GM23338 (cell line): ENCODE data around the gene DRG2.

Source experiments
- EZH2 ChIP-seq: fragments of 200-600 bp; sonication (generic); IDR thresholded peaks from one replicate; pipeline ENCODE4 v1.8.0; 2017; ENCODE audit warnings: antibody characterized with exemption, mild to moderate bottlenecking, low read depth; ENCODE audit not compliant: unreplicated experiment
- EZH2phosphoT487 ChIP-seq: fragments of 200-600 bp; sonication (generic); IDR thresholded peaks from one replicate; pipeline ENCODE4 v1.8.1; 2018; ENCODE audit warnings: antibody characterized with exemption; ENCODE audit not compliant: unreplicated experiment

GRCh38 chr17:18151290-18151689 is 63.5 kb downstream of the DRG2 start:
- TF ChIP-seq EZH2, result no peak
- no peak for TF ChIP-seq EZH2phosphoT487
